Lower leg skin (tissue), 3 donors: ENCODE data around the gene SYT8.

Experiments used
- POLR2A ChIP-seq, 2 donors: fragments of 450-650 bp; IDR thresholded peaks; one replicate each; pipeline ENCODE4 v1.6.1; 2016 to 2017; ENCODE audit warnings: antibody characterized with exemption in 2 of 2, mild to moderate bottlenecking in 1 of 2, moderate library complexity in 1 of 2
- TF ChIP-seq, protein P1 (sequence below), 3 donors: fragments of 450-650 bp; IDR thresholded peaks; one replicate each; pipeline ENCODE4 v1.5.1; 2016; ENCODE audit warnings: antibody characterized with exemption in 3 of 3, mild to moderate bottlenecking in 3 of 3, moderate library complexity in 2 of 3

DNA sequence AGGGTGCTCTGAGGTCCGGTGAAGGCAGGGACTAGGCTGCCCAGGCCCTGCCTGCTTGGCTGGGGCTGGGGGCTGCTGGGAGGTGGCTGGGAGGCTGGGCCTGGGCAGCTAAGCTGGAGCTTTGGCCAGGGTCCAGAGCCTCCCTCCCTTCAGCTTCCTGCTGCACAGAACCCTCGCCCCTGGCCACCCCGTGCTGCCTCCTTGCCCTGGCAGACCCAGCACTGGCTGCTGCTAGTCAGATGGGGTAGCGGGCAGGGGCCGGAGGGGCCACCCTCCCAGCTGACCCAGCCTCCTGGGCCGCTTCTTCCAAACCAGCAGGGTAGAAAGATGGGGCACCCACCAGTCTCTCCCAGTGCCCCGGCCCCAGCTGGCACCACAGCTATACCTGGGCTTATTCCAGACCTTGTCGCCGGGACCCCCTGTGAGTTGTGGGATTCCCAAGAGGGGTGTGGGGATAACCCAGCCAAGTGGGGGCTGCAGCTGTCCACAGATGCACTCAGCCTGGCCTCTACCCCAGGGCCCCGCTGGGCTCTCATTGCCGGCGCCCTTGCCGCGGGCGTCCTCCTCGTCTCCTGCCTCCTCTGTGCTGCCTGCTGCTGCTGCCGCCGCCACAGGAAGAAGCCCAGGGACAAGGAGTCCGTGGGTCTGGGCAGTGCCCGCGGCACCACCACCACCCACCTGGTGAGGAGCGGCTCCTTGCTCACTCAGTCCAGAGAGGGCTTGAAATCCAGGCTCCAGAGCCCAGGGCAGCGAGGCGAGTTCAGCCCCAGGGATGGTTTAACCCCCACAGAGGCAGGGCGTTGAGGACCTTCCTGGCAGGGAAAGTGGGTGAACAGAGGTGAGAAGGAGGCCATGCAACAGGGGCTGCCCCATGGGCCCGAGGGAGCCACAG, at the start of gene SYT8:
- TF ChIP-seq, protein P1, sequence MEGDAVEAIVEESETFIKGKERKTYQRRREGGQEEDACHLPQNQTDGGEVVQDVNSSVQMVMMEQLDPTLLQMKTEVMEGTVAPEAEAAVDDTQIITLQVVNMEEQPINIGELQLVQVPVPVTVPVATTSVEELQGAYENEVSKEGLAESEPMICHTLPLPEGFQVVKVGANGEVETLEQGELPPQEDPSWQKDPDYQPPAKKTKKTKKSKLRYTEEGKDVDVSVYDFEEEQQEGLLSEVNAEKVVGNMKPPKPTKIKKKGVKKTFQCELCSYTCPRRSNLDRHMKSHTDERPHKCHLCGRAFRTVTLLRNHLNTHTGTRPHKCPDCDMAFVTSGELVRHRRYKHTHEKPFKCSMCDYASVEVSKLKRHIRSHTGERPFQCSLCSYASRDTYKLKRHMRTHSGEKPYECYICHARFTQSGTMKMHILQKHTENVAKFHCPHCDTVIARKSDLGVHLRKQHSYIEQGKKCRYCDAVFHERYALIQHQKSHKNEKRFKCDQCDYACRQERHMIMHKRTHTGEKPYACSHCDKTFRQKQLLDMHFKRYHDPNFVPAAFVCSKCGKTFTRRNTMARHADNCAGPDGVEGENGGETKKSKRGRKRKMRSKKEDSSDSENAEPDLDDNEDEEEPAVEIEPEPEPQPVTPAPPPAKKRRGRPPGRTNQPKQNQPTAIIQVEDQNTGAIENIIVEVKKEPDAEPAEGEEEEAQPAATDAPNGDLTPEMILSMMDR (IDR thresholded peaks at IDR 0.05) = no peak
- no peak for TF ChIP-seq POLR2A (IDR thresholded peaks at IDR 0.05)
